Measurements from ENCODE around the gene COL16A1.

- TF ChIP-seq, protein P1, sequence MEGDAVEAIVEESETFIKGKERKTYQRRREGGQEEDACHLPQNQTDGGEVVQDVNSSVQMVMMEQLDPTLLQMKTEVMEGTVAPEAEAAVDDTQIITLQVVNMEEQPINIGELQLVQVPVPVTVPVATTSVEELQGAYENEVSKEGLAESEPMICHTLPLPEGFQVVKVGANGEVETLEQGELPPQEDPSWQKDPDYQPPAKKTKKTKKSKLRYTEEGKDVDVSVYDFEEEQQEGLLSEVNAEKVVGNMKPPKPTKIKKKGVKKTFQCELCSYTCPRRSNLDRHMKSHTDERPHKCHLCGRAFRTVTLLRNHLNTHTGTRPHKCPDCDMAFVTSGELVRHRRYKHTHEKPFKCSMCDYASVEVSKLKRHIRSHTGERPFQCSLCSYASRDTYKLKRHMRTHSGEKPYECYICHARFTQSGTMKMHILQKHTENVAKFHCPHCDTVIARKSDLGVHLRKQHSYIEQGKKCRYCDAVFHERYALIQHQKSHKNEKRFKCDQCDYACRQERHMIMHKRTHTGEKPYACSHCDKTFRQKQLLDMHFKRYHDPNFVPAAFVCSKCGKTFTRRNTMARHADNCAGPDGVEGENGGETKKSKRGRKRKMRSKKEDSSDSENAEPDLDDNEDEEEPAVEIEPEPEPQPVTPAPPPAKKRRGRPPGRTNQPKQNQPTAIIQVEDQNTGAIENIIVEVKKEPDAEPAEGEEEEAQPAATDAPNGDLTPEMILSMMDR (conservative IDR thresholded peaks at IDR 0.05; ENCODE audit: low read length): no peak
- TF ChIP-seq EZH2phosphoT487 (IDR thresholded peaks at IDR 0.05; ENCODE audit: borderline replicate concordance): no peak
Measured at GRCh38 chr1:31617218-31617915, 86.5 kb downstream of the COL16A1 start, which contains the start of gene HCRTR1.

Measured in Loucy (cell line).